Fibroblast of the aortic adventitia (primary cell): ENCODE measurements around the gene FAM156B. TPM values are rescaled to one million over a fixed set of nuclear protein-coding genes. Genes with fewer than 3 reads are reported as not detected.

Experiments
- total RNA-seq: library from RNA; depleted of rRNA; stranded (reverse); fragments of >200 nt; gene quantifications from 2 replicates; pipeline ENCODE4 v1.2.3, GENCODE V29; 2012; ENCODE audit warnings: low replicate concordance

FAM156B gene
- total RNA-seq, 1 donor: 7.9 TPM

Other genes with a start within 250 kb of the FAM156B start
- not detected in 2 replicates for gene SSX7, start 242.4 kb upstream of the FAM156B start, total RNA-seq
- not detected in 2 replicates for gene SSX2, start 190.2 kb upstream of the FAM156B start, total RNA-seq
- 0.09 TPM in 1 of 2 replicates, not detected in the other for gene SSX2B, start 146.1 kb upstream of the FAM156B start, total RNA-seq
- not detected in 2 replicates for gene SPANXN5, start 99.9 kb upstream of the FAM156B start, total RNA-seq
- not detected in 2 replicates for gene XAGE5, start 86.0 kb upstream of the FAM156B start, total RNA-seq
- gene XAGE3, start 29.2 kb upstream of the FAM156B start, total RNA-seq: not detected in 2 replicates
- 9.8 and 16.8 TPM in 2 replicates for gene FAM156A, start 61.2 kb downstream of the FAM156B start, total RNA-seq
- 1.1 and 2.5 TPM in 2 replicates for gene GPR173, start 151.5 kb downstream of the FAM156B start, total RNA-seq
- 15.2 and 17.5 TPM in 2 replicates for gene TSPYL2, start 185.0 kb downstream of the FAM156B start, total RNA-seq
- 4.4 and 7.2 TPM in 2 replicates for gene KANTR, start 196.8 kb downstream of the FAM156B start, total RNA-seq